ENCODE data around the gene ENDOD1.

Gene ENDOD1

DNA sequence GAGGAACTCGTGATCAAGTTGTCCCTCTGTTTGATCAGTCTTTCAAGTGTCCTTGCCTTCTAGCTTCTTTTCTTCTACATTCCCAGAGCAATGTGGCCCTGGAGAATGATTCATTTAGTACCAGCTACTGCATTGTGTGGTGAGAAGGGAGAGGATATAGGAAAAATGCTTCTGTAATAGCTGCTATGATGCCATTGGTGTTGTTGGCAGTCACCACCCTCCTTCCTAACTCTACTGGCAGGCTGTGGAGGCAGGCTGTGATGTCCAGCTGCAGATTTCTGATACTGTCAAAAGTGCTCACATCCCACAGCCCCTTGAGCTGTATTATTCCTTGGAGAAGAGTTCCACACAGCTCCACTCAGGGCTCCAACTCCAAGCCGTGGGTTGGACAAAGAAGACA is 52.8 kb downstream of the ENDOD1 start:
- H3K27me3 ChIP-seq (ENCODE audit: insufficient read depth, low read depth, severe bottlenecking) = no peaks in the 10 kb centered on the region
- H3K36me3 ChIP-seq = no peaks in the 10 kb centered on the region
- H3K9me3 ChIP-seq (ENCODE audit: severe bottlenecking) = no peaks in the 10 kb centered on the region
- H3K4me3 ChIP-seq (ENCODE audit: low read depth, low read length) = no peak overlapping the region
- DNase-seq = no peak
- TF ChIP-seq, protein P1, sequence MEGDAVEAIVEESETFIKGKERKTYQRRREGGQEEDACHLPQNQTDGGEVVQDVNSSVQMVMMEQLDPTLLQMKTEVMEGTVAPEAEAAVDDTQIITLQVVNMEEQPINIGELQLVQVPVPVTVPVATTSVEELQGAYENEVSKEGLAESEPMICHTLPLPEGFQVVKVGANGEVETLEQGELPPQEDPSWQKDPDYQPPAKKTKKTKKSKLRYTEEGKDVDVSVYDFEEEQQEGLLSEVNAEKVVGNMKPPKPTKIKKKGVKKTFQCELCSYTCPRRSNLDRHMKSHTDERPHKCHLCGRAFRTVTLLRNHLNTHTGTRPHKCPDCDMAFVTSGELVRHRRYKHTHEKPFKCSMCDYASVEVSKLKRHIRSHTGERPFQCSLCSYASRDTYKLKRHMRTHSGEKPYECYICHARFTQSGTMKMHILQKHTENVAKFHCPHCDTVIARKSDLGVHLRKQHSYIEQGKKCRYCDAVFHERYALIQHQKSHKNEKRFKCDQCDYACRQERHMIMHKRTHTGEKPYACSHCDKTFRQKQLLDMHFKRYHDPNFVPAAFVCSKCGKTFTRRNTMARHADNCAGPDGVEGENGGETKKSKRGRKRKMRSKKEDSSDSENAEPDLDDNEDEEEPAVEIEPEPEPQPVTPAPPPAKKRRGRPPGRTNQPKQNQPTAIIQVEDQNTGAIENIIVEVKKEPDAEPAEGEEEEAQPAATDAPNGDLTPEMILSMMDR (IDR thresholded peaks at IDR 0.05; ENCODE audit: low read depth, low read length) = no peak
- no peak overlapping the region for H3K27ac ChIP-seq

GRCh38 chr11:95143106-95143681 is 53.5 kb downstream of the ENDOD1 start:
- TF ChIP-seq, protein P1 (IDR thresholded peaks at IDR 0.05; ENCODE audit: low read depth, low read length) = no peak
- no peaks in the 10 kb centered on the region for H3K27me3 ChIP-seq (ENCODE audit: insufficient read depth, low read depth, severe bottlenecking)
- no peak for DNase-seq
- no peak overlapping the region for H3K4me3 ChIP-seq (ENCODE audit: low read depth, low read length)
- H3K9me3 ChIP-seq (ENCODE audit: severe bottlenecking) = no peaks in the 10 kb centered on the region
- H3K27ac ChIP-seq = no peak overlapping the region
- H3K36me3 ChIP-seq = no peaks in the 10 kb centered on the region

DNA sequence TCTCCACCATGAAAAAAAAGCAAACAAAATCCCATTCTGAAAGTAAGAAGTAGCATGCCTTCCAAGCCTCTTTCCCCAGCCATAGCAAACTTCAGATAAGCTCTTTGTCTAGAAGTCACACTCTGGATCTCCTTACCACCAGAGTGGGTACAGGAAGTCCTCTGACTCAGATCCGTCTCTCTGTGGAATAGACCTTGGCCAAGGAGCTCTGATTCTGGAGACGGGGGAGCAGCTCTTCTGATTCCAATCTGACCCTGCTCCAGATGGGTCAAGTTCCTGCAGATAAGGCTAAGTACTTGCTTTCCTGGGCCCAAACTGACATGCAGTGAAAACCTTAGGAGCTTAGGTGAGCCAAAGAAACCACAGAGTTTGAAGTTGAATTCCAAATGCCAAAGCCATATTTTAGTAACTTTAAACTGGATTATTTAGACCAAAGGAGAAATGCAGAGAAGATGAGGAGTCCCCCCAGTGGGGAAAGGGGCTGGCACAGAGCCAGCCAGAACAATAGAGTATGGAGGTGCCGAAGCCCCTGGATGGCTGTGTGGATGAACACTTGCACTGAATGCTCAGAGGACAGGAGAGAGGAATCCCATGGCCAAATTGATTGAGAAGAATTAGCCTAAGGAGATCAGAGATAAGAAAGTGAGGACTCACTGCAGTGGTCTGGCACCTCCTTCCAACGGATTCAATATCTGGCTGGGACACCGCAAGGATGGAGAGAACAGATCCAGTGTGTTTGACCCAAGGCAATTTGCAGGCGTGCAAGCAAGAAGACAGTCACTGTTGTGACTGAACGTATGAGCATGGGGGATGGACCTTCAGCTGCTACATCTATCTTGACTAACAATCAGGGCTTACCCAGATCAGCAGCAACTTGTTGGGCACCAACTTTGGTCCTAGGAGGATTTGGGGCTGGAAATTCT is 54.9 kb downstream of the ENDOD1 start:
- no peaks in the 10 kb centered on the region for H3K27me3 ChIP-seq (ENCODE audit: insufficient read depth, low read depth, severe bottlenecking)
- no peak for DNase-seq
- H3K36me3 ChIP-seq = no peaks in the 10 kb centered on the region

GRCh38 chr11:95145430-95146060 is 55.9 kb downstream of the ENDOD1 start:
- Histone ChIP-seq H3K36me3 (no peaks in the 10 kb centered on the region), H3K4me3 (ENCODE audit: low read depth, low read length) (no peak overlapping the region), H3K27ac (no peak overlapping the region), H3K27me3 (ENCODE audit: insufficient read depth, low read depth, severe bottlenecking) (no peaks in the 10 kb centered on the region), H3K9me3 (ENCODE audit: severe bottlenecking) (no peaks in the 10 kb centered on the region)
- DNase-seq = no peak
- TF ChIP-seq, protein P1 (IDR thresholded peaks at IDR 0.05; ENCODE audit: low read depth, low read length) = no peak

More for the DNA sequence above, 54.9 kb downstream of the ENDOD1 start:
- Histone ChIP-seq H3K9me3 (ENCODE audit: severe bottlenecking) (no peaks in the 10 kb centered on the region), H3K27ac (no peak overlapping the region), H3K4me3 (ENCODE audit: low read depth, low read length) (no peak overlapping the region)
- TF ChIP-seq, protein P1 (IDR thresholded peaks at IDR 0.05; ENCODE audit: low read depth, low read length) = no peak

- Histone ChIP-seq H3K27ac (no peak overlapping the region), H3K27me3 (ENCODE audit: insufficient read depth, low read depth, severe bottlenecking) (no peaks in the 10 kb centered on the region), H3K9me3 (ENCODE audit: severe bottlenecking) (no peaks in the 10 kb centered on the region), H3K4me3 (ENCODE audit: low read depth, low read length) (no peak overlapping the region), H3K36me3 (no peaks in the 10 kb centered on the region)
- TF ChIP-seq, protein P1 (IDR thresholded peaks at IDR 0.05; ENCODE audit: low read depth, low read length) = no peak
- no peak for DNase-seq
Observed at GRCh38 chr11:95147364-95147905, 57.8 kb downstream of the ENDOD1 start.
